DOHH2 (cell line): ENCODE data around the gene FBXO45.
"Not testable (repeated sequence)": the region's sequence is repeated elsewhere in the genome, so short reads cannot be mapped to it uniquely, and the experiment has no call there.

Experiments used
- H3F3A ChIP-seq: fragments of 200-600 bp; sonication (generic), shearing (Covaris generic); 2 replicates; pipeline ENCODE4 v1.6.0; 2016; ENCODE audit warnings: antibody characterized with exemption, mild to moderate bottlenecking; ENCODE audit not compliant: control insufficient read depth, insufficient read depth
- H3K27ac ChIP-seq: fragments of 200-600 bp; sonication (generic); 2 replicates; pipeline ENCODE4 v1.5.1; 2014; ENCODE audit warnings: low read depth, mild to moderate bottlenecking, low read length, moderate library complexity
- H3K27me3 ChIP-seq: fragments of 200-600 bp; sonication (generic); 2 replicates; pipeline ENCODE4 v1.6.1; 2014; ENCODE audit warnings: mild to moderate bottlenecking, low read length, mixed read lengths; ENCODE audit not compliant: control insufficient read depth
- H3K36me3 ChIP-seq: fragments of 200-600 bp; sonication (generic); 2 replicates; pipeline ENCODE4 v1.6.1; 2014; ENCODE audit warnings: mild to moderate bottlenecking, low read length, moderate library complexity, mixed read lengths; ENCODE audit not compliant: control insufficient read depth
- H3K4me1 ChIP-seq: fragments of 200-600 bp; sonication (generic); 2 replicates; pipeline ENCODE4 v1.6.1; 2014; ENCODE audit warnings: mild to moderate bottlenecking, low read length, mixed read lengths; ENCODE audit not compliant: control insufficient read depth
- H3K4me2 ChIP-seq: fragments of 200-600 bp; sonication (generic); 2 replicates; pipeline ENCODE4 v1.6.0; 2014; ENCODE audit warnings: mild to moderate bottlenecking, low read length, moderate library complexity
- H3K4me3 ChIP-seq: fragments of 200-600 bp; sonication (generic); 2 replicates; pipeline ENCODE4 v1.5.1; 2014; ENCODE audit warnings: mild to moderate bottlenecking, low read length, mixed read lengths
- H3K79me2 ChIP-seq: fragments of 200-600 bp; sonication (generic); 2 replicates; pipeline ENCODE4 v1.6.1; 2014; ENCODE audit warnings: mild to moderate bottlenecking, low read length, mixed read lengths; ENCODE audit not compliant: control insufficient read depth
- H3K9me2 ChIP-seq: fragments of 200-600 bp; sonication (generic); replicated peaks from 2 replicates; pipeline ENCODE4 v1.6.1; 2014; ENCODE audit warnings: mild to moderate bottlenecking, low read length, mixed read lengths; ENCODE audit not compliant: control insufficient read depth
- H3K9me3 ChIP-seq: fragments of 200-600 bp; sonication (generic); 2 replicates; pipeline ENCODE4 v1.6.1; 2014; ENCODE audit warnings: antibody characterized with exemption, low read length, mixed read lengths; ENCODE audit not compliant: control insufficient read depth, insufficient read depth
- H4K20me1 ChIP-seq: fragments of 200-600 bp; sonication (generic); 2 replicates; pipeline ENCODE4 v1.6.0; 2014; ENCODE audit warnings: low read depth, mild to moderate bottlenecking, antibody characterized with exemption, low read length, moderate library complexity; ENCODE audit not compliant: control insufficient read depth, insufficient read depth
- EZH2phosphoT487 ChIP-seq: fragments of 200-600 bp; sonication (generic); IDR thresholded peaks from 2 replicates; pipeline ENCODE4 v1.6.1; 2017; ENCODE audit warnings: borderline replicate concordance, mild to moderate bottlenecking, antibody characterized with exemption, low read length, moderate library complexity, mixed read lengths
- TF ChIP-seq, protein P1 (sequence below): fragments of 200-600 bp; sonication (generic); IDR thresholded peaks from one replicate; pipeline ENCODE4 v1.5.1; 2014; ENCODE audit warnings: antibody characterized with exemption, mild to moderate bottlenecking, low read depth, low read length; ENCODE audit not compliant: poor library complexity, severe bottlenecking

FBXO45 gene, protein sequence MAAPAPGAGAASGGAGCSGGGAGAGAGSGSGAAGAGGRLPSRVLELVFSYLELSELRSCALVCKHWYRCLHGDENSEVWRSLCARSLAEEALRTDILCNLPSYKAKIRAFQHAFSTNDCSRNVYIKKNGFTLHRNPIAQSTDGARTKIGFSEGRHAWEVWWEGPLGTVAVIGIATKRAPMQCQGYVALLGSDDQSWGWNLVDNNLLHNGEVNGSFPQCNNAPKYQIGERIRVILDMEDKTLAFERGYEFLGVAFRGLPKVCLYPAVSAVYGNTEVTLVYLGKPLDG

GRCh38 chr3:196568246-196569002 lies at the start of gene FBXO45, which contains the start of gene WDR53:
TSS of gene FBXO45 (plus strand) at chr3:196568660. CDS start at chr3:196568985, 325 bp downstream.
TSS of gene WDR53 (minus strand) at chr3:196568554. CDS start at chr3:196561475, 7,079 bp downstream.
- Histone ChIP-seq H3K9me2 (no peaks in the 10 kb centered on the region), H3K4me2 (peak within 1 kb of the TSS; percentile 77), H4K20me1 (peaks cover 5% of the 10 kb centered on the region; the same call in 1 of the 2 replicates), H3K79me2 (peaks cover 70% of the 10 kb centered on the region), H3F3A (peaks cover 4% of the 10 kb centered on the region; the same call in 1 of the 2 replicates), H3K4me3 (peak within 1 kb of the TSS; percentile 80), H3K4me1 (peaks cover 33% of the 10 kb centered on the region), H3K9me3 (no peaks in the 10 kb centered on the region), H3K27me3 (no peaks in the 10 kb centered on the region), H3K36me3 (peaks cover 13% of the 10 kb centered on the region), H3K27ac (peak within 1 kb of the TSS; percentile 21)
- TF ChIP-seq EZH2phosphoT487 = no peak
- TF ChIP-seq, protein P1, sequence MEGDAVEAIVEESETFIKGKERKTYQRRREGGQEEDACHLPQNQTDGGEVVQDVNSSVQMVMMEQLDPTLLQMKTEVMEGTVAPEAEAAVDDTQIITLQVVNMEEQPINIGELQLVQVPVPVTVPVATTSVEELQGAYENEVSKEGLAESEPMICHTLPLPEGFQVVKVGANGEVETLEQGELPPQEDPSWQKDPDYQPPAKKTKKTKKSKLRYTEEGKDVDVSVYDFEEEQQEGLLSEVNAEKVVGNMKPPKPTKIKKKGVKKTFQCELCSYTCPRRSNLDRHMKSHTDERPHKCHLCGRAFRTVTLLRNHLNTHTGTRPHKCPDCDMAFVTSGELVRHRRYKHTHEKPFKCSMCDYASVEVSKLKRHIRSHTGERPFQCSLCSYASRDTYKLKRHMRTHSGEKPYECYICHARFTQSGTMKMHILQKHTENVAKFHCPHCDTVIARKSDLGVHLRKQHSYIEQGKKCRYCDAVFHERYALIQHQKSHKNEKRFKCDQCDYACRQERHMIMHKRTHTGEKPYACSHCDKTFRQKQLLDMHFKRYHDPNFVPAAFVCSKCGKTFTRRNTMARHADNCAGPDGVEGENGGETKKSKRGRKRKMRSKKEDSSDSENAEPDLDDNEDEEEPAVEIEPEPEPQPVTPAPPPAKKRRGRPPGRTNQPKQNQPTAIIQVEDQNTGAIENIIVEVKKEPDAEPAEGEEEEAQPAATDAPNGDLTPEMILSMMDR = peak; percentile 4

DNA sequence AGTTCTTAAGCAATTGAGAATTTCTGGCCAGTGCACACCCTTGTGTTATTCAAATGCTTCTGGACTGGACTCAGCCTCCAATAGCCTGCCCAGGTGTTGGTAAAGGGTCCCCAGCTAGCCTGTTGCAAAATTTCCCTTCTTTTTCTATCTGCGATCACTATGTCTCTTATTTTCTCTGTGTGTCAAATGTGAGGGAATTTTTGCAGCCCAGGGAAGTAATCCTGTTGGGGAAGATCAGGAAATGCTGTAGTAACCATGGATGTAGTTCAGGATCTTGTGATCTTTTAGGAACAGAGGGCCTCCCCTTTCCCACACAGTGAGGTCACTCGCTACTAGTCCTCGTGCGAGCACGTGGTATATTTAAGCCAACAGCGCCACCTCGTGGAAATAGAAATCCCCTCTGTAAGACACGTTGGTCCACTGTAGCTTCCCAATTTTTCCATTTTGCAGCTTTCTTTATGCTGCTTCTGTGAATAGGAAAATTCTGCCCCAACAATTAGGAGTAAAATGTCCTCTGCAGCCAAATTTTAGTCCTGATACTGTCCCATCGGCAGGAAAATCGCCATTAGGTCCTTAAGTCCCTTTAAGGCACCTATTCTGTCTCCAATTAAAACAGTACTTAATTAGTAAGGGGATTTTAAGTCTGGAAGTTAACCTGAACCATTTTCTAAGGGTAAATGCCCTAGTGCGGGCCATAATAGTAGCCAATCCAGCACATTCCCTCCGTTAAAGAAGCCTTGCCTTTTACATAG lies 49.3 kb upstream of the FBXO45 start:
- Histone ChIP-seq H3K4me2 (no peak overlapping the region), H3K79me2 (no peaks in the 10 kb centered on the region), H3K27ac (no peak overlapping the region), H3K4me3 (no peak overlapping the region), H4K20me1 (no peaks in the 10 kb centered on the region), H3K27me3 (no peaks in the 10 kb centered on the region), H3K9me2 (no peaks in the 10 kb centered on the region), H3K4me1 (peaks cover 8% of the 10 kb centered on the region), H3K9me3 (peaks cover 31% of the 10 kb centered on the region), H3F3A (no peaks in the 10 kb centered on the region), H3K36me3 (no peaks in the 10 kb centered on the region)
- TF ChIP-seq EZH2phosphoT487 = no peak
- TF ChIP-seq, protein P1 = peak; percentile 83

- H3K4me1 ChIP-seq = peaks cover 8% of the 10 kb centered on the region
- H3K4me3 ChIP-seq = no peak overlapping the region
- H3K79me2 ChIP-seq = no peaks in the 10 kb centered on the region
- H3K9me2 ChIP-seq = no peaks in the 10 kb centered on the region
- no peak overlapping the region for H3K27ac ChIP-seq
- peaks cover 31% of the 10 kb centered on the region for H3K9me3 ChIP-seq
- no peak overlapping the region for H3K4me2 ChIP-seq
- no peaks in the 10 kb centered on the region for H3F3A ChIP-seq
- no peaks in the 10 kb centered on the region for H3K36me3 ChIP-seq
- no peaks in the 10 kb centered on the region for H4K20me1 ChIP-seq
- H3K27me3 ChIP-seq = no peaks in the 10 kb centered on the region
- TF ChIP-seq, protein P1 = no peak
- no peak for TF ChIP-seq EZH2phosphoT487
Observed at GRCh38 chr3:196519718-196520082, 48.8 kb upstream of the FBXO45 start.

GRCh38 chr3:196521291-196521690 lies 47.2 kb upstream of the FBXO45 start:
- not testable (repeated sequence) for H3K79me2 ChIP-seq, H3F3A ChIP-seq, H4K20me1 ChIP-seq, H3K9me2 ChIP-seq, H3K4me3 ChIP-seq, H3K27me3 ChIP-seq, H3K4me2 ChIP-seq, H3K36me3 ChIP-seq, H3K4me1 ChIP-seq, H3K27ac ChIP-seq
- H3K9me3 ChIP-seq = peaks cover 31% of the 10 kb centered on the region
